Mesenteric fat pad (tissue), 1 donor: ENCODE results near the gene KIFAP3. TPM values are rescaled to one million over a fixed set of nuclear protein-coding genes. Genes with fewer than 3 reads are reported as not detected.
"Not testable (repeated sequence)": the region's sequence is repeated elsewhere in the genome, so short reads cannot be mapped to it uniquely, and the experiment has no call there.

Experiments used
- DNase-seq: peaks from one replicate; pipeline ENCODE4 v3.0.0-alpha.2; 2020; ENCODE audit warnings: low spot score
- total RNA-seq: library from RNA; stranded (reverse); fragmentation: NEBNext Ultra II Directional; extraction: Animal tissue kit (Norgen Biotek cat#: 25700); gene quantifications from one replicate; pipeline ENCODE4 v1.2.1, GENCODE V29; 2021
- donor health status: DM: yes; HTN: yes; CAD: no.

KIFAP3 gene
- total RNA-seq, 1 donor from 2014 or later, result 17.5 TPM

DNA sequence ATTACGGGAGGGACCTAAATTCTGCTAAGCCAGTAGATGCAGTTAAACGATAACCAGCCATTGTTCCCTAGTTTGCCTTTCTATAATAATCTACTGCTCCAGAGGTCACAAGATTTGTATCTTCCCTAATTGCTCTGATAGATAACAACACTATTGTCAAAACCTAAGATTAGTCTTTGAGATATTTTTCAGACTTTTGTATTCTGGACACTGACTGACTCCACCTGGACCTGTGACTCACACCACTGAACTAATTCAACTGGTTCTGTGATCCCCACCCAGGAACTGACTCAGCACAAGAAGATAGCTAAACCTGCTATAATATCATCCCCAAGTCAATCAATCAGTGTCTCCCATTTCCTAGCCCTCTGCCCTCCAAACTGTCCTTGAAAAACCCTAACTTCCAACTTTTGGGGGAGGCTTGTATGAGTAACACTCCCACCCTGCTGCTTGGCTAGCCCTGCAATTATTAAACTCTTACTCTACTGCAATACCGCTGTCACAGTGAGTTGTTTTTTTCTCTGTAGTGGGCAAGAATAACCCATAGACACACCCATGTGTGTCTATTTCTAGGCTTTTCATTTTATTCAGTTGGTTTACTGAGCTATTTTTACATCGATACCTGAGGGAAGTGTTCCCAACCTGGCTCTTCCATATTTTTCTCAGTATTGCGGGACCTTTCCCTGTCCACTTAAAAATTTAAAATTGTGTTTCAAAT lies 11.2 kb downstream of the KIFAP3 start:
- no peak for DNase-seq

DNA sequence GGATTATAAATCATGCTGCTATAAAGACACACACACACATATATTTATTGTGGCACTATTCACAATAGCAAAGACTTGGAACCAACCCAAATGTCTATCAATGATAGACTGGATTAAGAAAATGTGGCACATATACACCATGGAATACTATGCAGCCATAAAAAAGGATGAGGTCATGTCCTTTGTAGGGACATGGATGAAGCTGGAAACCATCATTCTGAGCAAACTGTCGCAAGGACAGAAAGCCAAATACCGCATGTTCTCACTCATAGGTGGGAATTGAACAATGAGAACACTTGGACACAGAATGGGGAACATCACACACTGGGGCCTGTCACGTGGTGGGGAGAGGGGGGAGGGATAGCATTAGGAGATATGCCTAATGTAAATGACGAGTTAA lies 12.8 kb downstream of the KIFAP3 start:
- DNase-seq, result not testable (repeated sequence)

DNA sequence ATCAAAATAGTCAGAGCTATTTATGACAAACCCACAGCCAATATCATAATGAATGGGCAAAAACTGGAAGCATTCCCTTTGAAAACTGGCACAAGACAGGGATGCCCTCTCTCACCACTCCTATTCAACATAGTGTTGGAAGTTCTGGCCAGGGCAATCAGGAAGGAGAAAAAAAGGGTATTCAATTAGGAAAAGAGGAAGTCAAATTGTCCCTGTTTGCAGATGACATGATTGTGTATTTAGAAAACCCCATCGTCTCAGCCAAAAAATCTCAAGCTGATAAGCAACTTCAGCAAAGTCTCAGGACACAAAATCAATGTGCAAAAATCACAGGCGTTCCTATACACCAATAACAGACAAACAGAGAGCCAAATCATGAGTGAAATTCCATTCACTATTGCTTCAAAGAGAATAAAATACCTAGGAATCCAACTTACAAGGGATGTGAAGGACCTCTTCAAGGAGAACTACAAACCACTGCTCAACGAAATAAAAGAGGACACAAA lies 14.4 kb downstream of the KIFAP3 start:
- not testable (repeated sequence) for DNase-seq

DNA sequence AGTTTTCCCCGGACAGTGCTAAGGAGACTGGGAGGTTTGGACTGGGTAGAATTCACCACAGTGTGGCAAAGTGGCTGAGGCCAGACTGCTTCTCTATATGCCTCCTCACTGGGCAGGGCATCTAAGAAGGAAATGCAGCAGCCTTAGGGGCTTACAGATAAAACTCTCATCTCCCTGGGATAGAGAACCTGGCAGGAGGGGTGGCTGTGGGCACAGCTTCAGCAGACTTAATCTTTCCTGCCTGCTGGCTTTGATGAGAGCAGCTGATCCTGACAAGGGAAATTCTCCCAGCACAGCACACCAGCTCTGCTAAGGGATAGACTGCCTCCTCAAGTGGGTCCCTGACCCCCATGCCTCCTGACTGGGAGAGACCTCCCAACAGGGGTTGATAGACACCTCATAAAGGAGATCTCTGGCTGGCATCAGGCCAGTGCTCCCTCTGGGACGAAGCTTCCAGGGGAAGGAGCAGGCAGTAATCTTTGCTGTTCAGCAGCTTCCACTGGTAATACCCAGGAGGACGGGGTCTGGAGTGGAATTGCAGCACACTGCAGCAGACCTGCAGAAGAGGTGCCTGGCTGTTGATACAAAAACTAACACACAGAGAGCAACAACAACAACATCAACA lies 25.2 kb downstream of the KIFAP3 start:
- no peak for DNase-seq

DNA sequence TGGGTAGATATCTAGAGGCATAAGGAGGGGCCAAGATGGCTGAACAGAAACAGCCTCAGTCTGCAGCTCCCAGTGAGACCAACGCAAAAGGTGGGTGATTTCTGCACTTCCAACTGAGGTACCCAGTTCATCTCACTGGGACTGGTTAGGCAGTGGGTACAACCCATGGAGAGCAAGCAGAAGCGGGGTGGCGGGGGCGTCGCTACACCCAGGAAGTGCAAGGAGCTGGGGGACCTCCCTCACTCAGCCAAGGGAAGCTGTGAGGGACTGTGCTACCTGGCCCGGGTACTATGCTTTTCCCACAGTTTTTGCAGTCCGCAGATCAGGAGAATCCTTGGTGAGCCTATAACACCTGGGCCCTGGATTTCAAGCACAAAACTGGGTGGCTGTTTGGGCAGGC lies 26.0 kb downstream of the KIFAP3 start:
- no peak for DNase-seq

DNA sequence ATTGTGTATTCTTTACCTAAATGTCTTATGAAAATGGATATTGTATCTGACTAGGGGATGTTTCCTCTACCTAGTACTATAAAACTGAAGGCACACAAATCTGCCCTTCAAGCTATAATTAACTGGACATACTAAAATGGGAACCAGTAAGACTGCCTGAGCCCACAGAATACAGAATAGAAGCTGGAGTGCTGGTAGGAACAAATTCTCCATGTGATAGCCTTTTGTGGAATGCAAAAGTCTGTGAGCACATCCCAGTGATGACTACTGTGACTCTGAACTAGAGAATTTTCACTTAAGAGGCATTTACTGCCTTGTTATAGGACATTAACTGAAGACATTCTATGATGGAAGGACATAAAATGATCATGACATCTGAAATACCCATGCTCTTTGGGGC lies 30.3 kb downstream of the KIFAP3 start:
- DNase-seq, result no peak

DNA sequence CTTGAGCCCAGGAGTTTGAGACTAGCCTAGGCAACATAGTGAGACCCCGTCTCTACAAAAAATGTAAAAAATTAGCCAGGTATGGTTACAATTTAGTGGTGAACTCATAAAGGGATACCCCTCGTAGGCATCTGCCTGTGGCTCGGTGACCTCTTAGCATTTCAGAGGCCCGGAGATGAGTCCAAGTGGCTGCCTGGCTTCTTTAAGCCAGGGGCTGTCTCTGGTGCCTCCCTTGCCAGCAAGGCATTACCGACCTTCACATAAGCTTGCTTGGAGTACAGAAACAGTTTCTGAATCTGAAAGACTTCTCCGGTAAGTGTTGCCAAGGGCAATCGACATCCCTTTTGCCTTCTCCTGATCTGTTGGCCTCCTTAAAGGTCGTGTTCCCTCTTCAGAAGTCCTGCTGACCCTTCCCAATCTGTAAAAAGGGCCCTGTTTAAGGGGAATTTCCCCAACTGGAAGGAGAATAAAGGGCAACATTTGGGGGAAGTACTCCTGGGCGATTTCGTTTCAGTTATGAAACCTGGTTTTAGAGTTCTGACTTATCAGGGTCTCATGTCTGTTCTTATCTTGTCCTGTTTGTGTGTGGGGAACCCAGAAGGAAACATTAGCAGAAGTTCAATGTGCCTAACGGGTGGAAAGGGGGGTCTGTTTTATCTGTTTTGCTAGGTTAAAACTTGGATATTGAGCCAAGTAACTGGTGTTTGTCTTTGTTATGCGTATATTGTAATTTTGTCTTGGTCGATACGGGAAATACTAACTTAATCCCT lies 32.9 kb downstream of the KIFAP3 start:
- DNase-seq, result no peak

DNA sequence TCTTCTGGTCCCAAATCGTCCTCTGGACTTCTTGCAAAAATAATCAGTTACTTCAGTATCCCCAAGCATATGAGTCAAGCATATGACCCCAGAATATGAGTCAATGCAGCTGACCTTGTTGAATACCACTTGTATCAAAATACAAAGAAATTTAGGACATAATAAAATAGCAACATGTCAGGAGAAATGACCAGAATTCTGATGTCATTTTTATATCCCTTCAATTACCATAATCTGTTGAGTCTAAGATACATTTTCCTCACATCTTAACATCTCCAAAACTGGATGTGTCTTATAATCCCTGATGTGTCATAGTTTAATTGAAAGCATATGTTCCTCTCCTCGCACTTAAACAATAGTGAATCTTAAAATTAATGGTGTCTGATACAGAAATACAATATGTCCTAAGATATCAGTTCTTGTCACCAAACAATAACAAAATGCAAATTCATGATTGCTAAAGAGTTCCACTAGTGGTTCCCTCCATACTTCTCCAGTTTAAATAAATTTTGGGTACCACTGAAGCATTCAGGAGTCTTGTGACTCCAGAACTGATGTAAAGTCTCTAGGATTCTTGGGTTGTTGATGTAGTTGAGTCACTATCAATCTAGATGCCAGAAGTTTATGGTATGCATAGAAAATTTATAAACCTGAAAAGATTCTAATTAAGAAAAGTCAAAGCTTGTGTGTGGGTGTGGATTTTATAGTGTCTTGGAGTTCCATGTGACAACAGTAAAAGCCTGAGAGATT lies 41.8 kb downstream of the KIFAP3 start:
- DNase-seq, result no peak

DNA sequence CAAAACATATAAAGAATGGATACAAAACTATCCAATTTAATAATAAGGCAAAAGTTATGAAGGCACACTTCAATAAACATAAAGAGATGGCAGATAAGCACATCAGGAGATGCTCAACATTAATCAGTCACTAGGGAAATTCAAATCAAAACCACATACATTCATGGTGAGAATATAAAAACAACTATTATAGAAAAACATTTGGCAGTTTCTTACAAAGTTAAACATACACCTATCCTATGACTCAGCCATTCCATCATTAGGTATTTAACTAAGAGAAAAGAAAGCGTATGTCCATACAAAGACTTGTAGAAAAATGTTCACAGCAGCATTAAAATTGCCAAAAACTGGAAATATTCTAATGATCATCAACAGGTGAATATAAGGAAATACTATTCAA lies 44.3 kb downstream of the KIFAP3 start:
- no peak for DNase-seq

DNA sequence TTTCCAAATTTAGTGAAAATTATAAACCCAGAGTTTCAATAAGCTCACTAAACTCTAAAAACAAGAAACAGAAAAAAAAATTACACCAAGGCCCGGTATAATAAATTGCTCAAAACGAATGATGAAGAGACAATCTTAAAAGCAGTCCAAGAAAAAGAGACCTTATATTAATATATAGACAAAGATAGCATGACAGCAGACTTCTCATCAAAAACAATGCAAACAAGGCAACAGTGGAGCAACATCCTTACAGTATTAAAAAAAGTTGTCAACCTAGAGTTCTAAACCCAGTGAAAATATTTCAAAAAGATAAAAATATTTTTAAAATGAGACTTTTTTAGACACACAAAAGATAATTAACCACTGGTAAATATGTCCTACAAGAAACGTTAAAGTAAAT lies 46.7 kb downstream of the KIFAP3 start:
- DNase-seq, result no peak

DNA sequence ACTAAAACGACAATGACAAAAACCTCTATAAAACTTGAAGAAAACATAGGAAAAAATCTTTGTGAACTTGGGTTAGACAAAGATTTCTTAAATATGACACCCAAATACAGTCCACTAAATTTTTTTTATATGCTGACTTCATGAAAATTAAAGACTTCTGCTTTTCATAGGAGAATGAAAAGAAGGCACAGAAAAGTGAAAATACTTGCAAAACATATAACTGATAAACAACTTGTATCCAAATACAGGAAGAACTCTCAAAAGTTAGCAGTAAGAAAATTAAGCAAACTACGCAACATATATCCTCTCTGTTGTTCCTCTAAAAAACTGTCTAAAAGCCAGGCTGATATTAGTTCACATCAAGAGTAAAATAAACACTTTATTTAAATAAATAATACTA lies 53.6 kb downstream of the KIFAP3 start:
- no peak for DNase-seq

DNA sequence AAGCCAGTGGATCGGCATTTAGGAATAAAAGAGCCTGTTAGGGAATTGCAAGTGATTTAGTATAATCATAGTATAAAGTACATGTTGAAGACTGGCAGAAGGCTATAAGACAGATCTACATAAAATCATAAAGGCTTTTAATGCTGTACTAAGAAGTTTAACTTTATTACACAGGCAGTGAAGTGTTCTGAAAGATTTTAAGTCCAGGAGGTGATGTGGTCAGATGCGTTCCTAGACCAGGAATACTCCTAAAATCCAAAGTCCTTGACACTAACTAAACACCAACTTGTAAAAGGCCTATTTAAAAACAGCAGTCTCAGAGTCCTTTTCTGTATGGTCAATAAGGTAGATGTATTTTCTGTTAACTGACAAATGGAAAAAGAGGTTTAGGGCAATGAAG lies 57.0 kb downstream of the KIFAP3 start:
- no peak for DNase-seq

DNA sequence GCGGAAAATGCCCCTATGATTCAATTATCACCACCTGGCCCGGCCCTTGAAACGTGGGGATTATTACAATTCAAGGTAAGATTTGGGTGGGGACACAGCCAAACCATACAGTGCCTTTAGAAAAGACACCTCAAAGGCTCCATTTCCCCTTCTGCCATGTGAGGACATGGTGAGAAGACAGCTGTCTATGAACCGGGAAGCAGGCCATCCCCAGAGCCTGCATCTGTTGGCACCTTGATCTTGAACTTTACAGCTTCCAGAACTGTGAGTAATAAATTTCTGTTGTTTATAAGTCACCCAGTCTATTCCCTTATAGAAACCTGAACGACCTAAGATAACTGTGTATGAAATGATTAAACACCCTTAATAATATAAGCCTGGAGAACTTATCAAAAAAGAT lies 61.6 kb downstream of the KIFAP3 start:
- DNase-seq, result no peak

DNA sequence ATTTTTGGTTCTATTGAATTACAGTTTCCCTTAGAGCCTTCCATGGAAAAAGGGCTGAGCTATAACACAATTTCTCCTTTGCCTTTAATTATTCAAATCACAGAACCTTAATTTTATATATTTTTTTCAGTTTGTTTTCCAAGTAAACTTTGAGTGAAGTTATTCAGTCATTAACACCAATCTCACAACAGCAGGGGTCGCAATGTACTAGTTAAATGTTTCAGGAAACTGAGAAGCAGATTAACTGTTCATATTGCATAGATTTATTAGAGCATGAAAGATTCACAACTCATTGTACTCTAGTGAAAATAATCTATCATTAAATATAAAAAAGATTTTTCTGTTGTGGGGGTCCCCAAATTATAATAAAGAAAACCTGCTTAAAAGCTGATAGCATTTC lies 64.1 kb downstream of the KIFAP3 start:
- DNase-seq, result no peak

DNA sequence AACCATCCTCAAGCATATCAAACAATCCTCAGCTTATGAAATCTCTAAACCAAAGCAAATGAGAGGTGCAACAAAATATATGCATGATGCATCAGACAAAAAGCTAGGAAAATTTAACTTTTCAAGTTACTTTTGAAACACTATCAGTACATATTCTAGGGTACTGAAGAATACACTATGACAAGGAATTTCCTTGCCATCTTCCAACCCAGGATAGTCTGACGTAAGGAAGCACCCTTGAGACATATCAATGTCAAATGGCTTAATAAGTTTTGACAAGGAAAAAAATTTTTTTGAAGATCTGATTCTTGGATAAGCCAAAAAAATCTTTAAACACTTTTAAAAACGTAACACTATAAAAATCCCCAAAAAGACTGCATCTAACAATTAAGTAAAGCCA lies 64.9 kb downstream of the KIFAP3 start:
- DNase-seq, result no peak

DNA sequence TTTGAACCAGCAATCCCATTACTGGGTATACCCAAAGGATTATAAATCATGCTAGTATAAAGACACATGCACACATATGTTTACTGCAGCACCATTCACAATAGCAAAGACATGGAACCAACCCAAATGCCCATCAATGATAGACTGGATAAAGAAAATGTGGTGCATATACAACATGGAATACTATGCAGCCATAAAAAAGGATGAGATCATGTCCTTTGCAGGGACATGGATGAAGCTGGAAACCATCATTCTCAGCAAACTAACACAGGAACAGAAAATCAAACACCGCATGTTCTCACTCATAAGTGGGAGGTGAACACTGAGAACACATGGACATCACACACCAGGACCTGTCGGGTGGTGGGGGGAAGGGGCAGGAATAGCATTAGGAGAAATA lies 65.8 kb downstream of the KIFAP3 start:
- DNase-seq, result not testable (repeated sequence)

DNA sequence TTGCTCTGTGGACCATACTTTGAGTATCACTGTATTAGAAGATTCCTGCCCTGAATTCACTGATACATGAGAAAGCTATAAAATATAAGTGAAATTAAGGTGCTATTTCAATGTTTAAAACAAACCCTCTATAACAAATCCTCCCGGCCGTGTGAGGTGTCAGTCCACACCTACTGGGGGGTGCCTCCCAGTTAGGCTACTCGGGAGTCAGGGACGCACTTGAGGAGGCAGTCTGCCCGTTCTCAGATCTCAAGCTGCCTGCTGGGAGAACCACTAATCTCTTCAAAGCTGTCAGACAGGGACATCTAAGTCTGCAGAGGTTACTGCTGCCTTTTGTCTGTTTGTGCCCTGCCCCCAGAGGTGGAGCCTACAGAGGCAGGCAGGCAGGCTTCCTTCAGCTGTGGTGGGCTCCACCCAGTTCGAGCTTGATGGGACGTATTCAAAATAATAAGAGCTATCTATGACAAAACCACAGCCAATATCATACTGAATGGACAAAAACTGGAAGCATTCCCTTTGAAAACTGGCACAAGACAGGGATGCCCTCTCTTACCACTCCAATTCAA lies 71.1 kb downstream of the KIFAP3 start:
- DNase-seq, result not testable (repeated sequence)

DNA sequence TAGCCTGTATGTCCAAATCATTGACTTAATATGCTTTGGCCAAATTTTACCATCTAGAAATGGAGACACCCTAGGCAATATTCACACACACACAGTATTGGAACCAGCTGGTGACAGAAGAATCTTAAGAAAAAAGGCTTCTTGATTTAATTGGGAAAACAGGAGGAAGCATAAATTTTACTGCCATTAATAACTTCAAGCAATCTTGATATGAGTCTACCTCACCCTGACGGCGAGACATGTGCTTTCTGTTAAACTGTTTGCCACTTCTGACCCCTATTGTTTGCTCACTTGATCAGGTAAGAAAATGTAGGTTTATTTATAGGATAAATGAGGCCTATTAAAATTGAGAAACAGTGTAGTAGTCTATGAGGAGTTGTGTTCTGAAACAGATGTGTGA lies 73.2 kb downstream of the KIFAP3 start:
- no peak for DNase-seq

DNA sequence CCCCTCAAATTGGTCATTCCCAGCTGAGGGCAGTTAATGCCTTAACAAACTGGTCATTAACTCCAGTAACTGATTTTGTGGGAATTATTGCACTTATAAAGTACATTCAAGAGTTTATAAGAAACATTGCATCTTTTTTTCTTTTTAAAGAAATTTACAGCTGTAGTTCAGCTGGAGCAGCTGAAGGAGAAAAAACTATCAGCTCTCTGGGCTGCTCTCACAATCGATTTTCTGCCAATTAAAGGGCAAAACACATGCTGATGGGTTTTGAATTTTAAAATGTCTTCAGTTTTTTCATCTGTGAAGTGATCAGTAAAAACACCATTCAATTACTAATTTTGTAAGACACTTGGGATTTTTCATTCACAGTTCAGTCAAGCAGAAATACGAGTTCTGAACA lies 74.7 kb downstream of the KIFAP3 start:
- no peak for DNase-seq

DNA sequence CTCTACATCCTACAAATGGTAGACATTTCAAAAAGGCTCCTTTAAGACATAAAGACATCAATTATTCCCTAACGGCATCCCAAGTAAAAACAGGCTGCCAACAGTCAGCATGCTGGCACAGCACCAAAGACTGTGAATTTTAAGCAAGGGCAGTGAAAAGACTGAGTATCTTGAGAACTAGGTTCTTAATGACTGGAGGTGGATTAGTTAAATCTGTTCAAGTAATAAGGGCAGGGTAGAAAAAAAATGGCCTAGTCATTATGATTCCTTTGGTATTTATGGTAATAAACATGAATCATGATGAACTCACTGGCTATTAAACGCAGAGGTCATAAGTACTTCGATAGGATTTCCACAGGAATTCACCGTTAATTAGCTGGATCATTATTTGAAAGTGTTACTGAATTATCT lies 75.2 kb downstream of the KIFAP3 start:
- no peak for DNase-seq

DNA sequence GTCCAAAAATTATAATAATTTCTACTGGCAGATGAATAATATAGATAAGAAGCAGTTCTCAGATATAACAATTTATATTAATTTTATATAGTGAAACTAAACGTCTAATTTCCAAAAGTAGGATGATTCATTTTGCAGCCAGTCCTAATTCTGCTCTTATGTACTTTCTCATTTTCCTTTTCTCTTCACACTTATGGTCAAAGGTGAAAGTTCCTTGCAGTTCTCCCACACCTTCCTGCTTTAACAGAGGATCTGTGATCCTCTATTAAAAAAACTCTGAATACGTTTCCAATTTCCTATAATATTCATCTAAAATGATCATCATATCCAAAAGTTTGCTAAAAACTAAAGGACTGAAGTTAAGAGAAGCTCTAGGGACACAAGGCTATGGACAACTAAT lies 78.5 kb downstream of the KIFAP3 start:
- no peak for DNase-seq
